HepG2 (cell line): Measurements from ENCODE around the gene FLYWCH1. TPM values are rescaled to one million over a fixed set of nuclear protein-coding genes. Genes with fewer than 3 reads are reported as not detected.

ENCODE experiments used
- BATF2 ChIP-seq: sonication (generic); formaldehyde crosslinking; IDR thresholded peaks from 2 replicates; pipeline ENCODE4 v1.8.0; 2022; ENCODE audit warnings: mild to moderate bottlenecking, missing genetic modification reagents, moderate library complexity
- CCAR2 ChIP-seq: fragments of 200-400 bp; formaldehyde crosslinking; optimal IDR thresholded peaks from 2 replicates; pipeline ENCODE3; 2018; ENCODE audit warnings: low read depth, mild to moderate bottlenecking, low read length, moderate library complexity
- FOXP1 ChIP-seq, 2 experiments: fragments of 450-650 bp in 1 of 2; IDR thresholded peaks; 2 replicates each; pipeline ENCODE4 v1.6.1; 2017 to 2018; ENCODE audit warnings: antibody characterized with exemption in 1 of 2
- HBP1 ChIP-seq: IDR thresholded peaks from 2 replicates; pipeline ENCODE4 v1.6.1; 2016; ENCODE audit warnings: low read depth, control low read depth
- HOMEZ ChIP-seq: IDR thresholded peaks from 2 replicates; pipeline ENCODE4 v1.6.1; 2016; ENCODE audit warnings: low read depth
- HOXA7 ChIP-seq: sonication (generic); formaldehyde crosslinking; IDR thresholded peaks from 2 replicates; pipeline ENCODE4 v1.8.1; 2022; ENCODE audit warnings: mild to moderate bottlenecking, missing genetic modification reagents, moderate library complexity
- MAFK ChIP-seq, 2 experiments: IDR thresholded peaks in 1 of 2; conservative IDR thresholded peaks in 1 of 2; 2 replicates each; pipeline ENCODE4 v1.6.1; 2011; ENCODE audit warnings: improper control_type of control experiment in 2 of 2, low read length in 2 of 2
- REST ChIP-seq, 2 experiments: IDR thresholded peaks; 2 replicates each; pipeline ENCODE4 v1.6.1; 2011 to 2012; ENCODE audit warnings: low read length in 2 of 2, borderline replicate concordance in 1 of 2, low read depth in 1 of 2, mild to moderate bottlenecking in 1 of 2, moderate library complexity in 1 of 2
- RFXAP ChIP-seq: sonication (generic); formaldehyde crosslinking; IDR thresholded peaks from 2 replicates; pipeline ENCODE4 v1.4.0; 2020; ENCODE audit warnings: missing genetic modification reagents, borderline replicate concordance
- TBX3 ChIP-seq: fragments of 450-650 bp; IDR thresholded peaks from 2 replicates; pipeline ENCODE4 v1.6.1; 2017; ENCODE audit warnings: antibody characterized with exemption, mild to moderate bottlenecking, inconsistent platforms, borderline replicate concordance
- ZNF142 ChIP-seq: sonication (generic); formaldehyde crosslinking; IDR thresholded peaks from 2 replicates; pipeline ENCODE4 v1.4.0; 2020; ENCODE audit warnings: missing genetic modification reagents
- ZNF567 ChIP-seq: sonication (generic); formaldehyde crosslinking; IDR thresholded peaks from 2 replicates; pipeline ENCODE4 v1.8.1; 2023; ENCODE audit warnings: mild to moderate bottlenecking, missing genetic modification reagents, borderline replicate concordance
- ZNF761 ChIP-seq: sonication (generic); formaldehyde crosslinking; conservative IDR thresholded peaks from 2 replicates; pipeline ENCODE4 v1.4.0; 2020; ENCODE audit warnings: mild to moderate bottlenecking, missing genetic modification reagents
- ZNF784 ChIP-seq: sonication (generic); formaldehyde crosslinking; IDR thresholded peaks from 2 replicates; pipeline ENCODE4 v1.5.1; 2020; ENCODE audit warnings: missing genetic modification reagents, mild to moderate bottlenecking, borderline replicate concordance
- ZNF891 ChIP-seq: sonication (generic); formaldehyde crosslinking; IDR thresholded peaks from 2 replicates; pipeline ENCODE4 v1.5.0; 2020; ENCODE audit warnings: mild to moderate bottlenecking, missing genetic modification reagents
- polyA plus RNA-seq, 8 experiments: library from polyadenylated mRNA; depleted of rRNA in 3 of 8; stranded (reverse) in 7 of 8; unstranded in 1 of 8; fragments of >200 nt; fragmentation: Illumina TruSeq in 4 of 8; extraction: Trizol in 4 of 8; gene quantifications; 2 replicates each; pipeline versions ENCODE4 v1.2.1 to v1.2.3, GENCODE V29; 2011 to 2016; ENCODE audit warnings: low read depth in 4 of 8, missing spikeins in 1 of 8, mixed read lengths in 1 of 8; ENCODE audit not compliant: insufficient read depth in 1 of 8
- total RNA-seq, 5 experiments: library from RNA; depleted of rRNA; stranded (reverse); fragments of >200 nt; fragmentation: Illumina TruSeq; extraction: Trizol; gene quantifications; 2 replicates each; pipeline ENCODE4 v1.2.3, GENCODE V29; 2016; ENCODE audit warnings: low read depth in 1 of 5

The FLYWCH1 gene
- total and polyA plus RNA-seq, 2 of the 13 experiments (the other 11 are each of a cell fraction or from before 2014, with no cell fraction given), result 7.3 to 12.4 TPM

- no peak for TF ChIP-seq HOMEZ (CRISPR knock-in tag)
- no peak for TF ChIP-seq ZNF567 (CRISPR knock-in tag)
- no peak for TF ChIP-seq ZNF142 (CRISPR knock-in tag)
- TF ChIP-seq ZNF761, result no peak
- no peak for TF ChIP-seq MAFK (conservative IDR thresholded peaks at IDR 0.05 in 1 of 2, IDR thresholded peaks at IDR 0.05 in 1 of 2; ENCODE audit: low read length in 2 of 2)
- peak; percentile 63; the same call in 1 of the 2 replicates for TF ChIP-seq ZNF891 (CRISPR knock-in tag)
- TF ChIP-seq FOXP1 (IDR thresholded peaks at IDR 0.05), result no peak
- no peak for TF ChIP-seq FOXP1 (CRISPR knock-in tag; IDR thresholded peaks at IDR 0.05)
- TF ChIP-seq BATF2, result no peak
- no peak for TF ChIP-seq REST (IDR thresholded peaks at IDR 0.05; ENCODE audit: borderline replicate concordance in 1 of 2, low read depth in 1 of 2, low read length in 2 of 2)
- no peak for TF ChIP-seq ZNF784 (CRISPR knock-in tag)
- TF ChIP-seq CCAR2, result no peak
- TF ChIP-seq HBP1 (CRISPR knock-in tag), result no peak
- no peak for TF ChIP-seq TBX3
- no peak for TF ChIP-seq RFXAP (CRISPR knock-in tag)
- no peak for TF ChIP-seq HOXA7 (CRISPR knock-in tag)
Observed at GRCh38 chr16:2983706-2984136, 72.0 kb downstream of the FLYWCH1 start (continued).
